Esophagus muscularis mucosa (tissue), 4 donors: Measurements from ENCODE around the gene CRIP2. TPM values are rescaled to one million over a fixed set of nuclear protein-coding genes. Genes with fewer than 3 reads are reported as not detected.

Source experiments
- DNase-seq: peaks from one replicate; pipeline ENCODE4 v3.0.0-alpha.2; 2017; ENCODE audit errors: extremely low spot score
- H3K27ac ChIP-seq, 4 donors: fragments of 200-600 bp; sonication (generic); replicated peaks in 1 of 4; 1 replicate in 3 of 4; 2 replicates in 1 of 4; pipeline ENCODE4 v1.5.1; 2016 to 2019; ENCODE audit warnings: mild to moderate bottlenecking in 1 of 4
- H3K27me3 ChIP-seq, 4 donors: fragments of 200-600 bp; sonication (generic); one replicate each; pipeline versions ENCODE4 v1.5.1 to v1.6.0; 2016 to 2019
- H3K36me3 ChIP-seq, 4 donors: fragments of 200-600 bp; sonication (generic); one replicate each; pipeline ENCODE4 v1.5.1; 2016 to 2019
- H3K4me1 ChIP-seq, 4 donors: fragments of 200-600 bp; sonication (generic); one replicate each; pipeline ENCODE4 v1.5.1; 2016 to 2019
- H3K4me3 ChIP-seq, 4 donors: fragments of 200-600 bp; sonication (generic); 1 replicate in 2 of 4; 2 replicates in 2 of 4; pipeline ENCODE4 v1.5.1; 2016 to 2019; ENCODE audit warnings: mild to moderate bottlenecking in 4 of 4, moderate library complexity in 1 of 4
- H3K9me3 ChIP-seq, 4 donors: fragments of 200-600 bp; sonication (generic); 1 replicate in 3 of 4; 2 replicates in 1 of 4; pipeline ENCODE4 v1.5.1; 2016 to 2019
- CTCF ChIP-seq, 3 experiments: fragments of 200-600 bp in 2 of 3; fragments of 450-650 bp in 1 of 3; sonication (generic) in 2 of 3; IDR thresholded peaks; one replicate each; pipeline ENCODE4 v1.5.1; 2017 to 2019; ENCODE audit warnings: antibody characterized with exemption in 3 of 3, mild to moderate bottlenecking in 2 of 3, moderate library complexity in 1 of 3
- EP300 ChIP-seq: sonication (generic); formaldehyde crosslinking; IDR thresholded peaks from one replicate; pipeline ENCODE4 v1.6.1; 2017; ENCODE audit warnings: antibody characterized with exemption
- POLR2A ChIP-seq: fragments of 450-650 bp; IDR thresholded peaks from one replicate; pipeline ENCODE4 v1.6.1; 2017; ENCODE audit warnings: antibody characterized with exemption, moderate library complexity, mild to moderate bottlenecking, low read depth
- POLR2AphosphoS5 ChIP-seq, 2 donors: sonication (generic); formaldehyde crosslinking; IDR thresholded peaks; one replicate each; pipeline ENCODE4 v1.6.1; 2017; ENCODE audit warnings: antibody characterized with exemption in 2 of 2
- WGBS: methylation state at CpG from one replicate; pipeline ENCODE4 v1.1.5; 2018; 5-methylcytosine and 5-hydroxymethylcytosine counted together
- intact Hi-C: fragments of 100-400 bp; cut with DNase I; formaldehyde crosslinking; loops from one replicate; pipeline ENCODE4 v1.15.1; 2023
- total RNA-seq, 4 donors: library from RNA; depleted of rRNA; stranded (reverse); fragments of >200 nt; gene quantifications; one replicate each; pipeline versions ENCODE4 v1.1.0 to v1.2.1, GENCODE V29; 2016

Gene CRIP2
- total RNA-seq, 4 donors from 2014 or later = 283 to 578 (median 392) TPM

DNA sequence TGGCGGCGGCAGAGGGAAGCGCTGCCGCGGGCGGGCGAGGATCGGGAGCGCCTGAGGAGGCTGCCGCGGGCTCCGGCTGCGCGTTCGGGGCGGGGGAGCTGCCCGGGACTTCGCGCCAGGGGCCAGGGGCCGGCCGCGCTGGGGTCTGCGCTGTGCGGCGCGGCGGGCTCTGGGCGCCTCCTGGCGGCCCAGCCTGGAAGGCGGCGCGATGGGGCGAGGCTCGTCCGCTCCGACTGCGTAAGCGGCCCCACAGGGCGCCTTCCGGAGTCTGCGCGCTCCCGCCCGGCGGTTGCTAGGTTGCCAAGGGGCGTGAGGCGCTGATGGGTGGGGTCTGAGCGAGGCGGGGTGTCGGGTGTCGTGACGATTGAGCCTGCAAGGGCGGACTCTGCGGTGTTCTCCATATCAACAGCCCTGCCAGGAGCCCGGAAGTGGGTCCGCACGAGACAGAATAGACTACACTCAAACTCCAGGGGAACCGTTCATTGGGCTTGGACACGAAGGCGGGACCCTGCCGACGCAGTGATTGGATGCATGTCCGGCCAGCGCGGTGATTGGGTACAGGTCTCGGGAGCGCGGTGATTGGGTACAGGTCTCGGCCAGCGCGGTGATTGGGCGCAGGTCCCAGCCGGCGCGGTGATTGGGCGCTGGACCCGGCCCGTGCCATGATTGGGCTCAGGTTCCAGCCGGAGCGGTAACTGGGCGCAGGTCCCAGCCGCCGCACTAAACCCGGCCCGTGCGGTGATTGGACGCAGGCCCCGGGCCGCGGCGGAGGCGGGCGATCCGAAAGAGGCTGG is 16.1 kb downstream of the CRIP2 start, which contains the start of gene TEDC1:
TEDC1 (plus strand) TSS at position 675 of the 794 bp plus-strand sequence. CDS start 130 bp downstream, outside the sequence.
- intact Hi-C loops = loop anchor here (2.0 kb wide), 1 partner anchor 120 kb away; no protein-coding TSS in a partner anchor

GRCh38 chr14:105491366-105491973 is 16.8 kb downstream of the CRIP2 start:
- peak overlapping the region; percentile 82 to 99 (median 94) for H3K27ac ChIP-seq
- peaks cover 4 to 13% (median 8%) of the 10 kb centered on the region in 4 donors for H3K36me3 ChIP-seq
- intact Hi-C loops = loop anchor here (2.0 kb wide), 1 partner anchor 121 kb away; no protein-coding TSS in a partner anchor
- peaks cover 48 to 61% (median 51%) of the 10 kb centered on the region in 4 donors for H3K4me1 ChIP-seq
- 2% methylated on average over 44 of the region's 53 CpGs for WGBS
- TF ChIP-seq EP300 = no peak
- TF ChIP-seq CTCF (IDR thresholded peaks at IDR 0.05) = no peak
- no peak for TF ChIP-seq POLR2A
- TF ChIP-seq POLR2AphosphoS5 (IDR thresholded peaks at IDR 0.05) = no peak
- no peak for DNase-seq
- H3K9me3 ChIP-seq = no peaks in the 10 kb centered on the region
- peak overlapping the region; percentile 66 to 75 (median 74) for H3K4me3 ChIP-seq
- H3K27me3 ChIP-seq = peaks cover 0 to 14% (median 0%) of the 10 kb centered on the region in 4 donors

More for the DNA sequence above, 16.1 kb downstream of the CRIP2 start, which contains the start of gene TEDC1:
- Histone ChIP-seq H3K9me3 (no peaks in the 10 kb centered on the region), H3K27ac (peak within 1 kb of the TSS; percentile 93 to 99 (median 96)), H3K4me1 (peaks cover 55 to 68% (median 58%) of the 10 kb centered on the region in 4 donors), H3K27me3 (peaks cover 0 to 14% (median 0%) of the 10 kb centered on the region in 4 donors), H3K4me3 (peak within 1 kb of the TSS; percentile 68 to 75 (median 74)), H3K36me3 (peaks cover 4 to 13% (median 8%) of the 10 kb centered on the region in 4 donors)
- WGBS = no CpG with 5 or more reads among the region's 94 CpGs
- TF ChIP-seq CTCF (IDR thresholded peaks at IDR 0.05) (peak; percentile 88 to 96 (median 96)), POLR2A (no peak), POLR2AphosphoS5 (IDR thresholded peaks at IDR 0.05) (peak; percentile 62 to 81), EP300 (no peak)
- DNase-seq = peak; percentile 100

GRCh38 chr14:105492031-105492970 is 17.7 kb downstream of the CRIP2 start:
- 84% methylated on average over 15 of the region's 24 CpGs for WGBS
- intact Hi-C loops = no loop called here
- Histone ChIP-seq H3K27me3 (peaks cover 0 to 7% (median 0%) of the 10 kb centered on the region in 4 donors), H3K9me3 (no peaks in the 10 kb centered on the region), H3K27ac (peak overlapping the region in 2 of 4 donors; percentile 93 to 99), H3K36me3 (peaks cover 4 to 13% (median 8%) of the 10 kb centered on the region in 4 donors), H3K4me1 (peaks cover 41 to 53% (median 45%) of the 10 kb centered on the region in 4 donors), H3K4me3 (peak overlapping the region; percentile 66 to 75 (median 74))
- TF ChIP-seq POLR2A (no peak), EP300 (no peak), CTCF (IDR thresholded peaks at IDR 0.05) (no peak), POLR2AphosphoS5 (IDR thresholded peaks at IDR 0.05) (no peak)
- DNase-seq = no peak
